ENCODE data around the gene SEMA5A. TPM values are rescaled to one million over a fixed set of nuclear protein-coding genes. Genes with fewer than 3 reads are reported as not detected.

SEMA5A gene
- total RNA-seq, 4 donors from 2014 or later, result 2.6 to 36.5 (median 4.7) TPM

- no peak for TF ChIP-seq CTCF (IDR thresholded peaks at IDR 0.05; ENCODE audit: low read depth)
Measured at GRCh38 chr5:9362600-9362999, 183.3 kb downstream of the SEMA5A start.

- no peak for TF ChIP-seq CTCF (IDR thresholded peaks at IDR 0.05; ENCODE audit: low read depth)
Measured at GRCh38 chr5:9361835-9362234, 184.0 kb downstream of the SEMA5A start.

- no peak for TF ChIP-seq CTCF (IDR thresholded peaks at IDR 0.05; ENCODE audit: low read depth)
Measured at GRCh38 chr5:9358961-9359685, 186.8 kb downstream of the SEMA5A start.

- TF ChIP-seq CTCF (IDR thresholded peaks at IDR 0.05; ENCODE audit: low read depth), result no peak
Measured at GRCh38 chr5:9356351-9356825, 189.5 kb downstream of the SEMA5A start.

GRCh38 chr5:9354336-9355081, 191.4 kb downstream of the SEMA5A start:
- TF ChIP-seq CTCF (IDR thresholded peaks at IDR 0.05; ENCODE audit: low read depth), result no peak

- TF ChIP-seq CTCF (IDR thresholded peaks at IDR 0.05; ENCODE audit: low read depth), result no peak
Measured at GRCh38 chr5:9351546-9351945, 194.3 kb downstream of the SEMA5A start.

GRCh38 chr5:9350301-9350797, 195.5 kb downstream of the SEMA5A start:
- TF ChIP-seq CTCF (IDR thresholded peaks at IDR 0.05; ENCODE audit: low read depth), result no peak
